Stimulated activated CD4-positive, alpha-beta T cell treated with anti-CD3 and anti-CD28 coated beads, Interleukin-1b, Interleukin-23, amount 100 ng/mL, for 24 hours (primary cell): ENCODE measurements around the gene PLB1.

Experiments used
- DNase-seq, 4 experiments: peaks; one replicate each; pipeline ENCODE4 v3.0.0-alpha.2; 2020; ENCODE audit warnings: low read depth in 4 of 4, low spot score in 1 of 4

PLB1 gene

GRCh38 chr2:28558158-28558820 is 62.4 kb downstream of the PLB1 start:
- DNase-seq, result no peak

GRCh38 chr2:28558918-28559317 is 63.1 kb downstream of the PLB1 start:
- DNase-seq, result no peak

- no peak for DNase-seq
These were observed 68.0 kb downstream of the PLB1 start for GRCh38 chr2:28563869-28564268.

- DNase-seq, result no peak
These were observed 68.5 kb downstream of the PLB1 start for GRCh38 chr2:28564346-28564745.

GRCh38 chr2:28565033-28565432 is 69.2 kb downstream of the PLB1 start:
- no peak for DNase-seq

GRCh38 chr2:28565720-28566295 is 69.9 kb downstream of the PLB1 start:
- no peak for DNase-seq

GRCh38 chr2:28566521-28567041 is 70.7 kb downstream of the PLB1 start:
- peak; percentile 81 to 92 (median 83) for DNase-seq

- no peak for DNase-seq
These were observed 71.2 kb downstream of the PLB1 start for GRCh38 chr2:28567061-28567471.

GRCh38 chr2:28568036-28568435 is 72.2 kb downstream of the PLB1 start:
- no peak for DNase-seq

GRCh38 chr2:28568533-28568932 is 72.7 kb downstream of the PLB1 start:
- DNase-seq, result no peak

GRCh38 chr2:28570431-28570830 is 74.6 kb downstream of the PLB1 start:
- DNase-seq, result no peak

- DNase-seq, result no peak
These were observed 80.9 kb downstream of the PLB1 start for GRCh38 chr2:28576714-28577113.

GRCh38 chr2:28577791-28578680 is 82.2 kb downstream of the PLB1 start:
- no peak for DNase-seq

- DNase-seq, result no peak
These were observed 82.9 kb downstream of the PLB1 start for GRCh38 chr2:28578774-28579173.

GRCh38 chr2:28579606-28580005 is 83.7 kb downstream of the PLB1 start:
- no peak for DNase-seq

GRCh38 chr2:28580078-28580477 is 84.2 kb downstream of the PLB1 start:
- no peak for DNase-seq

- no peak for DNase-seq
These were observed 85.5 kb downstream of the PLB1 start for GRCh38 chr2:28581312-28581711.

GRCh38 chr2:28582152-28582551 is 86.3 kb downstream of the PLB1 start:
- DNase-seq, result no peak

GRCh38 chr2:28582595-28582994 is 86.7 kb downstream of the PLB1 start:
- no peak for DNase-seq

GRCh38 chr2:28583899-28584553 is 88.2 kb downstream of the PLB1 start:
- DNase-seq, result peak; percentile 45 to 74 (median 64)

- no peak for DNase-seq
These were observed 91.0 kb downstream of the PLB1 start for GRCh38 chr2:28586867-28587266.
